A549 (cell line): Measurements from ENCODE around the gene ZNF385A. TPM values are rescaled to one million over a fixed set of nuclear protein-coding genes. Genes with fewer than 3 reads are reported as not detected.

Experiments
- ATAC-seq, 2 experiments: fragments of 200-7000 bp in 1 of 2; fragments of >200 bp in 1 of 2; cut with Nextera tagmentation in 1 of 2; cut with Tn5 transposase in 1 of 2; 3 replicates each; pipeline versions ENCODE4 v1.8.0 to v1.9.1; 2018 to 2020; ENCODE audit warnings: mild to moderate bottlenecking in 1 of 2, moderate library complexity in 1 of 2
- CTCF ChIA-PET: fragments of 300-600 bp; sonication (Branson Sonifier 250); formaldehyde crosslinking; extraction: SDS; loops from one replicate; lab custom pipeline; 2021; ENCODE audit warnings: antibody characterized with exemption, inconsistent platforms; lab: Yijun Ruan, JAX
- POLR2A ChIA-PET: fragments of 350-600 bp; formaldehyde crosslinking; extraction: SDS; loops from one replicate; lab custom pipeline; 2021; ENCODE audit warnings: antibody characterized with exemption, inconsistent platforms; lab: Yijun Ruan, JAX
- DNase-seq, 2 experiments: peaks; one replicate each; pipeline versions ENCODE4 v3.0.0 to v3.0.0-alpha.2; 2011 to 2016; ENCODE audit warnings: low read depth in 1 of 2, low spot score in 1 of 2
- FAIRE-seq: peaks from 2 replicates; lab custom pipeline; 2011; peaks lifted over from hg19 to GRCh38; lab: Jason Lieb, UNC
- H3K27ac ChIP-seq, 2 experiments: fragments of >200 bp; sonication (Bioruptor Twin); formaldehyde crosslinking; 3 replicates each; pipeline ENCODE4 v1.5.1; 2016 to 2017
- H3K4me1 ChIP-seq: fragments of >200 bp; sonication (Bioruptor Twin); formaldehyde crosslinking; 3 replicates; pipeline ENCODE4 v1.6.1; 2016
- H3K4me2 ChIP-seq: fragments of >200 bp; sonication (Bioruptor Twin); formaldehyde crosslinking; 3 replicates; pipeline ENCODE4 v1.6.1; 2016
- H3K4me3 ChIP-seq: fragments of >200 bp; sonication (Bioruptor Twin); formaldehyde crosslinking; 3 replicates; pipeline ENCODE4 v1.5.1; 2016
- H3K9me3 ChIP-seq: fragments of >200 bp; sonication (Bioruptor Twin); formaldehyde crosslinking; 3 replicates; pipeline ENCODE4 v1.6.1; 2016
- BHLHE40 ChIP-seq: IDR thresholded peaks from 2 replicates; pipeline ENCODE4 v1.6.1; 2012; ENCODE audit warnings: low read depth, low read length, inconsistent platforms
- CTCF ChIP-seq: fragments of >200 bp; sonication (Bioruptor Twin); formaldehyde crosslinking; IDR thresholded peaks from 3 replicates; pipeline ENCODE4 v1.5.1; 2016
- EHF ChIP-seq: fragments of 250-450 bp; sonication (Bioruptor Pico); IDR thresholded peaks from 2 replicates; pipeline ENCODE4 v1.5.0; 2020; ENCODE audit warnings: mild to moderate bottlenecking
- EHMT2 ChIP-seq: fragments of 200-600 bp; sonication (generic); IDR thresholded peaks from 2 replicates; pipeline ENCODE4 v1.6.1; 2016; ENCODE audit warnings: antibody characterized with exemption, low read depth, mild to moderate bottlenecking, moderate library complexity
- EP300 ChIP-seq, 2 experiments: fragments of >200 bp; sonication (Bioruptor Twin); formaldehyde crosslinking; IDR thresholded peaks; 2 replicates in 1 of 2; 3 replicates in 1 of 2; pipeline ENCODE4 v1.6.1; 2016 to 2017
- FOSB ChIP-seq: fragments of 250-450 bp; sonication (Bioruptor Pico); IDR thresholded peaks from 2 replicates; pipeline ENCODE4 v1.5.0; 2020; ENCODE audit warnings: mild to moderate bottlenecking, moderate library complexity
- FOSL2 ChIP-seq, 2 experiments: fragments of 450-650 bp in 1 of 2; fragments of >200 bp in 1 of 2; sonication (Bioruptor Twin) in 1 of 2; formaldehyde crosslinking; IDR thresholded peaks; 2 replicates each; pipeline versions ENCODE4 v1.5.0 to v1.6.1; 2016 to 2020; ENCODE audit warnings: mild to moderate bottlenecking in 1 of 2, moderate library complexity in 1 of 2
- HEYL ChIP-seq: fragments of 250-450 bp; sonication (Bioruptor Pico); IDR thresholded peaks from 2 replicates; pipeline ENCODE4 v1.8.0; 2021; ENCODE audit warnings: mild to moderate bottlenecking, moderate library complexity
- HOXB13 ChIP-seq: fragments of 250-450 bp; sonication (Bioruptor Pico); IDR thresholded peaks from 2 replicates; pipeline ENCODE4 v1.5.0; 2020; ENCODE audit warnings: low read depth, mild to moderate bottlenecking, moderate library complexity
- HOXB5 ChIP-seq: fragments of 250-450 bp; sonication (Bioruptor Pico); IDR thresholded peaks from 2 replicates; pipeline ENCODE4 v1.5.0; 2020; ENCODE audit warnings: mild to moderate bottlenecking, moderate library complexity
- JUNB ChIP-seq: fragments of >200 bp; sonication (Bioruptor Twin); formaldehyde crosslinking; IDR thresholded peaks from 2 replicates; pipeline ENCODE4 v1.6.1; 2016
- MAFK ChIP-seq: fragments of 450-650 bp; IDR thresholded peaks from 2 replicates; pipeline ENCODE4 v1.6.1; 2014; ENCODE audit not compliant: partially characterized antibody
- MAX ChIP-seq: IDR thresholded peaks from 2 replicates; pipeline ENCODE4 v1.6.1; 2012
- NFE2L2 ChIP-seq: fragments of 150-350 bp; conservative IDR thresholded peaks from 2 replicates; pipeline ENCODE4 v1.6.1; 2014; ENCODE audit warnings: low read length
- NR3C1 ChIP-seq: fragments of >200 bp; sonication (Bioruptor Twin); formaldehyde crosslinking; IDR thresholded peaks from 3 replicates; pipeline ENCODE4 v1.6.1; 2017
- PBX3 ChIP-seq: IDR thresholded peaks from 2 replicates; pipeline ENCODE4 v1.6.1; 2012
- PHF8 ChIP-seq: fragments of 200-600 bp; sonication (generic); IDR thresholded peaks from 2 replicates; pipeline ENCODE4 v1.6.1; 2016; ENCODE audit warnings: low read depth, mild to moderate bottlenecking, antibody characterized with exemption, moderate library complexity, borderline replicate concordance
- POLR2AphosphoS2 ChIP-seq: conservative IDR thresholded peaks from 2 replicates; pipeline ENCODE4 v1.6.1; 2012; ENCODE audit warnings: low read length, improper control_type of control experiment, inconsistent platforms
- RAD21 ChIP-seq, 2 experiments: fragments of >200 bp in 1 of 2; sonication (Bioruptor Twin) in 1 of 2; formaldehyde crosslinking in 1 of 2; IDR thresholded peaks in 1 of 2; conservative IDR thresholded peaks in 1 of 2; 2 replicates in 1 of 2; 3 replicates in 1 of 2; pipeline ENCODE4 v1.6.1; 2012 to 2018; ENCODE audit warnings: inconsistent platforms in 1 of 2
- RCOR1 ChIP-seq: fragments of 150-350 bp; IDR thresholded peaks from 2 replicates; pipeline ENCODE4 v1.6.1; 2014; ENCODE audit warnings: antibody characterized with exemption, low read length, low read depth
- REST ChIP-seq: fragments of 200-600 bp; sonication (generic); IDR thresholded peaks from 2 replicates; pipeline ENCODE4 v1.6.1; 2016; ENCODE audit warnings: antibody characterized with exemption, mild to moderate bottlenecking, moderate library complexity
- SMC3 ChIP-seq: fragments of >200 bp; sonication (Bioruptor Twin); formaldehyde crosslinking; IDR thresholded peaks from 3 replicates; pipeline ENCODE4 v1.6.1; 2018; ENCODE audit warnings: inconsistent platforms
- SREBF2 ChIP-seq: fragments of 450-650 bp; IDR thresholded peaks from 2 replicates; pipeline ENCODE4 v1.6.1; 2014; ENCODE audit warnings: mild to moderate bottlenecking, moderate library complexity
- ZNF302 ChIP-seq: fragments of 250-450 bp; sonication (Bioruptor Pico); IDR thresholded peaks from 2 replicates; pipeline ENCODE4 v1.9.0; 2021; ENCODE audit warnings: inconsistent platforms, mild to moderate bottlenecking, moderate library complexity
- WGBS: methylation state at CpG from one replicate; pipeline ENCODE4 v1.1.6; 2017; ENCODE audit errors: missing lambda C conversion rate; 5-methylcytosine and 5-hydroxymethylcytosine counted together
- polyA plus RNA-seq, 4 experiments: library from polyadenylated mRNA; depleted of rRNA in 3 of 4; stranded (reverse); fragments of >200 nt; fragmentation: RNase III in 1 of 4; extraction: RNeasy Plus Mini Kit Qiagen cat#74134 plus additional on column Dnase treatment in 1 of 4; gene quantifications; 2 replicates in 3 of 4; 3 replicates in 1 of 4; pipeline ENCODE4 v1.2.3, GENCODE V29; 2011 to 2017

Gene ZNF385A
- polyA plus RNA-seq, 2 of the 4 experiments (the other 2 are of a cell fraction): 1.8 to 14.9 TPM

- no peak for TF ChIP-seq NFE2L2
- no peak for TF ChIP-seq HEYL (CRISPR knock-in tag)
- no peak for TF ChIP-seq EHF (CRISPR knock-in tag)
- peak; percentile 43; the same call in 1 of the 2 replicates for TF ChIP-seq JUNB
- TF ChIP-seq EP300 (IDR thresholded peaks at IDR 0.05): no peak
- TF ChIP-seq SMC3: no peak
These were observed 34.8 kb upstream of the ZNF385A start, which contains the start of gene ITGA5 (continued) for GRCh38 chr12:54419088-54419887.

GRCh38 chr12:54418441-54419087 is 34.0 kb upstream of the ZNF385A start:
- Histone ChIP-seq H3K4me3 (peak overlapping the region; percentile 77), H3K9me3 (no peaks in the 10 kb centered on the region), H3K4me1 (peaks cover 66% of the 10 kb centered on the region), H3K4me2 (peak overlapping the region; percentile 81), H3K27ac (peak overlapping the region; percentile 94 to 99)
- no peak for TF ChIP-seq BHLHE40
- TF ChIP-seq CTCF: no peak
- no peak for TF ChIP-seq FOSB (CRISPR knock-in tag)
- TF ChIP-seq HOXB5 (CRISPR knock-in tag): no peak
- TF ChIP-seq EHMT2: no peak
- TF ChIP-seq MAX: no peak
- TF ChIP-seq NR3C1: no peak
- TF ChIP-seq FOSL2 (IDR thresholded peaks at IDR 0.05): no peak
- no peak for TF ChIP-seq FOSL2 (CRISPR knock-in tag; IDR thresholded peaks at IDR 0.05)
- TF ChIP-seq SREBF2: no peak
- no peak for TF ChIP-seq ZNF302 (CRISPR knock-in tag)
- TF ChIP-seq PBX3: no peak
- TF ChIP-seq RAD21 (conservative IDR thresholded peaks at IDR 0.05 in 1 of 2, IDR thresholded peaks at IDR 0.05 in 1 of 2): no peak
- FAIRE-seq (no peak), DNase-seq (no peak), ATAC-seq (peak; percentile 10 to 20; a peak in 4 of 6 replicates)
- under 1% methylated on average over 20 of the region's 35 CpGs for WGBS
- CTCF ChIA-PET: interaction anchor here (0.9 to 47.9 kb wide), 5 partner anchors 16 to 39 kb away, joined by 3 to 1279 read pairs (median 11); no protein-coding TSS in a partner anchor
- POLR2A ChIA-PET: interaction anchor here (2.1 kb wide), 1 partner anchor 19 kb away, joined by 7 read pairs; no protein-coding TSS in a partner anchor

GRCh38 chr12:54417712-54418440 is 33.3 kb upstream of the ZNF385A start:
- Histone ChIP-seq H3K27ac (peak overlapping the region; percentile 94 to 99), H3K4me1 (peaks cover 66% of the 10 kb centered on the region), H3K9me3 (no peaks in the 10 kb centered on the region), H3K4me2 (peak overlapping the region; percentile 81), H3K4me3 (peak overlapping the region; percentile 77)
- ATAC-seq: peak in 1 of 2 experiments; percentile 18; a peak in 4 of 6 replicates
- DNase-seq: no peak
- CTCF ChIA-PET: interaction anchor here (0.9 to 47.9 kb wide), 7 partner anchors 9 to 47 kb away, joined by 3 to 1279 read pairs (median 7); no protein-coding TSS in a partner anchor
- POLR2A ChIA-PET: interaction anchor here (2.1 kb wide), 1 partner anchor 18 kb away, joined by 7 read pairs; no protein-coding TSS in a partner anchor
- WGBS: 13% methylated on average over 21 of the region's 25 CpGs
- FAIRE-seq: no peak
- TF ChIP-seq PHF8 (no peak), FOSB (CRISPR knock-in tag) (no peak), REST (no peak), HOXB13 (CRISPR knock-in tag) (no peak), HEYL (CRISPR knock-in tag) (no peak), RCOR1 (no peak), POLR2AphosphoS2 (no peak), MAFK (no peak), FOSL2 (IDR thresholded peaks at IDR 0.05) (no peak), FOSL2 (CRISPR knock-in tag; IDR thresholded peaks at IDR 0.05) (no peak)
